GM21529 (cell line): Measurements from ENCODE around the gene NF1.
"Not testable (repeated sequence)": the region's sequence is repeated elsewhere in the genome, so short reads cannot be mapped to it uniquely, and the experiment has no call there.

ENCODE experiments used
- ATAC-seq: cut with Tn5 transposase; IDR thresholded peaks from one replicate; pipeline ENCODE4 v1.9.1; 2021; ENCODE audit not compliant: unreplicated experiment

The NF1 gene

DNA sequence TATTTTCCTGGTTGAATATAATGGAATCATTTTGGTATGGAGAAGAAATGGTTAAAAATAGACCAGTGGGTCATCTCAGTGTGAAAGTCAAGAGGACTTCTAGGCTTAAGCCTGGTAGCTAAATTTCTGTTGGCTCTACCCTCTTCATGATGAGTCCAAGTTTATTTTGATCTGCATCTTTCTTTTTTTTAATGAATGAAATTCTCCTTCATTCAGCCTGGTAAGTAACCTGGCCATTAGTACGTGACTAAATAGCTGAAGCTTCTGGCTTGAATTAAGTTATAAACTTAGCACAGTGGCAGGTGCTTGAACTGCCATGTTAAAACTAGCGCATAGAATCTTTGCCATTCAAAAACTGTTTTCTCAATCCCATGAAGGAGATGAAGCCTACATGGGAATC is 28.0 kb downstream of the NF1 start:
- no peak for ATAC-seq

DNA sequence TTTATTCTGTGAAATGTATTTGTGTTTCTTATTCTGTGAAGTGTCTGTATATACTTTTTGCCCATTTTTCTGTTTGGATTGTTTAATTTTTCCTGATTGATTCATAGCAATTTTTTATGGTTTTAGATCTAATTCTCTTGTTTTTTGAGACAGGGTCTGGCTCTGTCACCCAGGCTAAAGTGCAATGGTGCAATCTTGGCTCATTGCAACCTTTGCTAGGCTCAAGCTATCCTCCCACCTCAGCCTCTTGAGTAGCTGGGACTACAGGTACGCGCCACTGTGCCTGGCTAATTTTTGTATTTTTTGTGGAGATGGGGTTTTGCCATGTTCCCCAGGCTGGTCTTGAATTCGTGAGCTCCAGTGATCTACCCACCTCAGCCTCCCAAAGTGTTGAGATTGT is 31.5 kb downstream of the NF1 start:
- ATAC-seq: no peak

DNA sequence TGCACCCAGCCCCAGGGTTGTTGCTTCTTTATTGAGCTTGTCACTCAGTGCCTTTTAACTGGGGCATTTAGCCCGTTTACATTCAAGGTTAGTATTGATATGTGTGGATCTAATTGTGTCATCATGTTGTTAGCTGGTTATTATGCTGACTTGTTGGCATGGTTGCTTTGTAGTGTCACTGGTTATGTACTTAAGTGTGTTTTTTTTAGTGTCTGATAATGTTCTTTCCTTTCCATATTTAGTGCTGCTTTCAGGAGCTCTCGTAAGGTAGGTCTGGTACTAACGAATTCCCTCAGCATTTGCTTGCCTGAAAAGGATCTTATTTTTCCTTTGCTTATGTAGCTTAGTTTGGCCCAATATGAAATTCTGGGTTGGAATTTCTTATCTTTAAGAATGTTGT is 33.5 kb downstream of the NF1 start:
- ATAC-seq: no peak

DNA sequence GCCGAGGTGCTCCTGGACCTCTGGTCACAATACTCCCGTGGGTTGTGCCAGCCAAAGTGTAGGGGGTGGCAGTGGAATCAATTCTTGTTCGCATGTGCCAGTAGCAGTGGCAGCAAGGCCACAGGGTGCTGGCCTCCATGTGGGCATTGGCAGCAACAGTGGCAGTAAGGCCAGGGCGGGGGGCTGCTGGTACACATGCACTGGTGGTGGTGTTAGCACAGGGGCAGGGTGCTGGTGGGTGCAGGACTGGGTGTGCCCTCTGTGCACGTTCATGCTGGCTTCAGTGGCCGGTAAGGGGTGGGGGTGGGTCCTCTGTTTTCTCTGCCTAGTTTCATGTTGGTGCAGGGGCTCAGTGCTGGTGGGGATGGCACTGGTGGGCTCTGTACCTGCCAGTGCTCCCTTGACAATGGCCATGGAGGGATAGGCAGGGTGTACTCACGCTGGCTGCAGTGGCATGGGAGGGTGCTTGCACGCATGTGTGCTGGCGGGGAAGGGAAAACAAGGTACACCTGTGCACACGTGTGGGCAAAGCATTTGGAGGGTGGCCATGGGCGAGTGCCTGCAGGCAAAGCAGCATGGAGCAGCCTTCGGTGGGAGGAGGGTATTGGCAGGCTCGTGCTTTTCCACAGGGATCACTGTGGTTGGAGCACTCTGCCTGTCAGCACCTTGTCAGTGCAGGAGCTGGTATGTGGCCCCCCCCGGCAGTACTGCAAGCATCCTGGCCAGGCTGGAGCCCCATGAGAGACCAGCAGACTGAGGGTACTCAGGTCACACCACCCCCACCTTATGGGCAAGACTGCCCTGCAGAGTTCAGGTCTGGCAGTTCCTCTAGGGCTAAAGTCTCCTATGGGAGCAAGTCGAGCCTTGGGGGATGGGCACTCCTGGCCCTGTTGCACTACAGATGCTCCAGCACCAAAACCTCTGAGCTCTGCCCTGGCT is 35.8 kb downstream of the NF1 start:
- ATAC-seq: no peak

DNA sequence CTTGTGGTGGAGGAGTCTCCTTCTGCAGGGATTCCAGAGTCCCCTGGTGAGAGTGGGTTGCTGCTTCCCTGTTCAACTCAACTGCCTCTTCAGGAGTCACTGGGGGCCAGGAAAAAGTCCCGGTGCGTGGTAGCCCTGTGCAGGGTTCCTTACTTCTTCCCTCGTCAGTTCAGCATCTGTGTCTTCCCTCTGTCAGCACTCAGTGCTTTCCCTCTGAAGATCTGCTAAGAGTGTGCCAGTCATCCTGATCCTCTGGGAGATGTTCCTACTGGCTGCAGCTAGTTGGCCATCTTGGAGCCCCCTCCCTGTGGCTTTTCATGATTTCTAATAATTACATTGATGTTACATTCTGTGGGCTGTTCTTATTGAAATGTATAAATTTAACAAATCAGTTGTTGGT is 36.5 kb downstream of the NF1 start:
- ATAC-seq: no peak

DNA sequence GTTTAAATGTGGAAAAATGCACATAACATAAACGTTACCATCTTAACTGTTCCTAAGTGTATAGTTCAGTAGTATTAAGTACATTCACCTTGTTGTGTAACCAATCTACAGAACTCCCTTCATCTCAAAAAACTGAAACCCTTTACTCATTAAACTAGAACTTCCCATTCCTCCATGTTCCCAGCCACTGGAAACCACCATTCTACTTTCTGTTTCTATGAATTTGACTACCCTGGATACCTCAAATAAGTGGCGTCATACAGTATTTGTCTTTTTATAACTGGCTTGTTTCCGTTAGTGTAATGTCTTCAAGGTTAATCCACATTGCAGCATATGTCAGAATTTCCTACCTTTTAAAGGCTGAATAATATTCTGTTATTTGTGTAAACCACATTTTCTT is 38.2 kb downstream of the NF1 start:
- no peak for ATAC-seq

DNA sequence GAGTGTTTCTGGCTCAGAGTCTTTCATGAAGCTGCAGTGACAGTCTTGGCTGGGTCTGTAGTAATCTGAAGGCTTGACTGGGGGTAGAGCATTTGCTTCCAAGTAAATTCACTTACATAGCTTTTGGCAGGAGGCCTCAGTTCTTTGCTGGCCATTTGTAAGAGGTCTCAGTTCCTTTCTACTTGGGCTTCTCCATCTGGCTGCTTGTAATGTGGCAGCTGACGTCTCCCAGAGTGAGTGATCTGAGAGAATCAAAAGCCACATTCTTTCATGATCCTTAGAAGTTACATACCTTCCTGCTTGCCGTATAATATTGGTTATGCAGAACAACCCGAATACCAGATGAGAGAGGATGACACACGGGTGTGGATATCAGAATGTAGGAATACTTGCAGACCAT is 39.8 kb downstream of the NF1 start:
- ATAC-seq: no peak

DNA sequence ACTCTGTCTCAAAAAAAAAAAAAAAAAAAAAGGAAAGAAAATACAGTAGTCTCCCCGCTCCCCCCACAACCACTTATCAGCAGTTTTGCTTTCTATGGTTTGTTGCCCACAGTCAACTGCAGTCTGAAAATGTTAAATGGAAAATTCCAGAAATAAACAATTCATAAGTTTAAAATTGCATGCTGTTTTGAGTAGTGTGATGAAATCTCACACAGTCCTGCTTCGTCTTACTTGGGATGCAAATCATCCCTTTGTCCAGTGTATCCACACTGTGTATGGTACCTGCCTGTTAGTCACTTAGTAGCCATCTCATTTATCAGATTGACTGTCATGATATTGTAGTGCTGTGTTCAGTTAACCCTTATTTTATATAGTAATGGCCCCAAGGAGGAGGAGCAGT is 41.5 kb downstream of the NF1 start:
- no peak for ATAC-seq

DNA sequence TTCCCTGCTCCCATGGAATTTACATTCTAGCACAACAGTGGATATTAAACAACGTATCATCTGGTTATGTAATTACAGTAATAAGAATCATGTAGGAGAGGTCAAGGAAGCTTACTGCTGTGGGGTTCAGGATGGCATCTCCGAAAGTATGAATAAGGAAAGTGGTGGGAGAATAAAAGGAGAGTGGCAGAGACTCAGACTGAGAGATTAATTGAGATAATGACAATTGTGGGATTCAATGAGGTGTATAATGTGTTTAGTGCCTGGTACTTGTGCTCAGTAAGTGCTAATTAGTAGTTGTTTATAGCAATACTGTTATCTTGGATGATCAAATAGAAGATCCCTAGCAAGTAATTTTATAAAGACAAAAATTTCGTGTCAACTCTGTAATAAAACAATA is 45.3 kb downstream of the NF1 start:
- ATAC-seq: no peak

DNA sequence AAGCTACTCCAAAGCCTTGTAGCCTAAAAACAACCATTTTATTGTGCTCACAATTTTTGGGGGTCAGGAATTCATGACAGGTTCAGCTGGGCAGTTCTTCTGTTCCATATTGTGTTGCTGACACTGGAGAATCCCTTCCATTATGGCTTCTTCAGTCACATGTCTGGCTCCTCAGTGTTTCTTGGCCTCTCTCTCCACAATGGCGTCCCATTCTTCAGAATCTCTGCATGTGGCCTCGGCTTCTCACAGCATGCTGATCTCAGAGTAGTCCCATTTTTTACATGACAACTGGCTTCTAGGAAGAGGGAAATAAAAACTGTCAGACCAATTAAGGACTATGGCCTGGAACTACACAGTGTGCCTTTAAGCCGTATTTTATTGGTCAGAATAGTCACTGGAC is 49.7 kb downstream of the NF1 start:
- no peak for ATAC-seq

DNA sequence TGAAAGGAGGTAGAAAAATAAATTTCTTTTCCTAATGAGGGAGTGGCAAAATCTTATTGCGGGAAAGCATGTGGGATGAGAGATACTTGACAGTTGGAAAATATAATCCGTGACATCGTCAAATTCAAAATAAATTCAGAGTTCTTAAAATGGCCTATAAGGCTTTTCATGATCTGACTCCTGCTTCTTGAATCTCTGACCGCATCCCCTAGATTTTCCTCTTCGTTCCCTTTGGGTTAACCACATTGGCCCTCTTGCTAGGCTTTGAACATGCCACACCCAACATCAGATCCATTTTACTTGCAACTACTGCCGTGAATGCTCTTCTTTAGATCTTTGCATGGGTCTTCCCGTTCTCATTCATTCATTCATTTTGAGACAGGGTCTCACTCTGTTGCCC is 50.1 kb downstream of the NF1 start:
- no peak for ATAC-seq

DNA sequence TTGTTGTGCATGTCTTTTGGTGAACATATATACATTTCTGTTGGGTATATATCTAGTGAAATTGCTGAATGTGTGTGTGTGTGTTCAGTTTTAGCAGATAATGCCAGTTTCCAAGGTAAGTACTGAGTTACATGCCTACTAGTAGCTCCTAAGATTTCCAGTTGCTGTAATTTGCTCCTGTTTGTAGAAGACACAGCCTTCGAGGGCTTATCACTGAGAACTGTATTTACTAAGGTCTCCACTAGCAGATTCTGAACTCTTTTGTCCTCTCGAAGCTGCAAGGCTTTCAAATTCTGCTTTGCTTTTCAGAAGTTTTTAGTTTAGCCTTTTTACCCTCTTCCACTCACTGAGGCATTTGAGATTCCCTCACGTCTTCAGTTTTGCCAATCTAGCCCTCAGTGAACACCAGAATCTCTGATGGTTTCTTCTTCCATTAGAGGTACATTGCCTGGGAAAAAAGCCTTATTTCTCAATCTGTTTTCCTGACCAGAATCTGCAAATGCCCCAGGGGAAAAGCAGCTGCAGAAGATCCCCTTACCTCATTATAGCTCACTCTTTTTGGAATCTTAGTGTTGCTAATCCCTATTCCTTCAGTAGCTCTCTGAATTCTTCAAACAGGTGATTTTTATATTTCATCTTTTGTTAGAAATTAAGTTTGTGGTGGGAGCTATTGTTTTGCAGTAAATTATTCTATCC is 52.9 kb downstream of the NF1 start:
- ATAC-seq: no peak

DNA sequence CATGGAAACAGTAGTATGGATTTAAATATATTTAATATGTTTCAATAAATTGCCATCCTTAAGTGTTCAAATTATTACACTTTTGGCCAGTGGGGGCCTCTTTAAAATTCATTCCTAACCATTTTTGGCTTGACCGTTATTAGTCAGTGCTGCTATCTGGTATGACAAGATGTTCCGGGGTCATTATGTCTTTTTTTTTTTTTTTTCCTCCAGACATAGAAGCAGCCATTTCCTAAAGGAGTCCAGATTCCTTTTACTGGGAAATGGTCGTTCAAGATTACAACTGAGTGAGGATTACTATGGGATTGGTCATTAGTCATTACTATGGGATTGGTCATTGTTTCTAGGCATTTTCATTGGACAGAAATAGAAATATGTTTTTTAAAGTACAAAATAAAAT is 53.4 kb downstream of the NF1 start:
- ATAC-seq: no peak

DNA sequence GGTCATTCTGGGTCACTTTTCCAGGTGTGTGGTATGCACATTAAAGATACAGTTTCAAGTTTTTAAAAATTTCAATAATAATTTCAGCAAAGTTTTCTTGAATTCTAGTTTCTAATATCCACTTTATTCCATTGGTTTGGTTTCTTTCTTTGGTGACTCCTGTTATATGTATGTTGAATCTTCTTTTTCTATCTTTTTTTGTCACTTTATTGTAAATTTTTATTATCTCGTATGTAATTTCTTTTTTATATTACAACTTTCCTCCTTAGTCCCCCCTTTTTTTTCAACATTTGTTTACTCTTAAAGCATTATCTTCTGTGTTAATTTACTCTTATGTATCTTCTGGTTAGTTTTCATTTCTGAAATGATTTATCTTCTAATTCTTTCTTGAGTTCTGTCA is 57.5 kb downstream of the NF1 start:
- no peak for ATAC-seq

DNA sequence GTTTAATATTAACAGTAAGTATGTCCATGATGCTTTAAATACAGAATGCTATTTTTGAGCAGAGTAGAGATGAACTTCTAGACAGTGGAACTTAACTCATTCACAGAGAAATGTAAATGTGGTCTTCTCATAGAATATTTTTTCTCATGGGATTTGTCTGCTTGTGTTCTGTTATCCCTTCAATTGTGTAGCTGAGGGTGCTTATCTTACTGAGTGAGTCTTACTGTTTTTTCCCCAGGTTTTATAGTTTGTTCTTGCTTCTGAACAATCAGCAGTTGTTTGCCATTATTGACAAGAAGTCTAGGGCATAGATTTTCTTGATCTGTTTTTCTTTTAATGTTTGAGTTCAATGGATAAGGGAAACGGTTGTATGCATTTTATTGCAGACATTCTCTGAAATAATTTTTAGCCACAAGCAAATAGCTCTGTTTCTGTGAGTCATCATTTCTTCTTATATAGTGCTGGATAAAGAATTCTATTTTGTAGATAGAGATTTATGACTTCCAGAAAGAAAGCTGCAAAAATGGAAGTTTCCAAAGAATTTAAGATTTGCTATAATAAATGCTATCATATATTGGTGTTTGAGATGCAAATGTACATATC is 60.5 kb downstream of the NF1 start:
- ATAC-seq: no peak

DNA sequence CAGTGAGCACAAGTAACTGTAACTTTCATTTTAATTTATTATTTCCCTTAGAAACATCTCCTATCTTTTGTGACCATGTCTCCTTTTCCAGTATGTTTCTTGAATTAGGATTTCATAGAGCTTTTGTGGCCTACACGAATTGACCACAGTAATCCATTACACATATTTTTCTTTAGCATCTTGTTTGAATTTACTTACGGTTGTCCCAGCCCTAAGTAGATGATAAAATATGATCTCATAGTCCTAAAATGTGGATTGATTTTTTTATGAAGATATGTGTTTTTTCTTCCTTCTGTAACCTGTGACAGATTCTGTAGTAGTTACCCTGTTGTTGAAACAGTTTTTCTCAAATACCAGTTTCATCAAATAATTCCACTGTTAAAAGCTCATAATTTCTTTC is 61.5 kb downstream of the NF1 start:
- ATAC-seq: no peak

DNA sequence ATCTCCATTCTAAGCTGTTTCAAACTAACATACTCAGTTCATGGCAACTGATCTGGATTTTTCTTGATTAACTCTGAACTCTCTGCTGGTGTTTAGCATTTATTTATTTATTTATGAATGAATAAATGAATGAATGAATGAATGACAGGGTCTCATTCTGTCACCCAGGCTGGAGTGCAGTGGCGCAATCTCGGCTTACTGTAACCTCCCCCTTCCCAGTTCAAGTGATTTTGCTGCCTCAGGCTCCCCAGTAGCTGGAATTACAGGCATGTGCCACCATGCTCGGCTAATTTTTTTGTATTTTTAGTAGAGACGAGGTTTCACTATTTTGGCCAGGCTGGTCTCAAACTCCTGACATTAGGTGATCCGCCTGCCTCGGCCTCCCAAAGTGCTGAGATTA is 62.1 kb downstream of the NF1 start:
- not testable (repeated sequence) for ATAC-seq

DNA sequence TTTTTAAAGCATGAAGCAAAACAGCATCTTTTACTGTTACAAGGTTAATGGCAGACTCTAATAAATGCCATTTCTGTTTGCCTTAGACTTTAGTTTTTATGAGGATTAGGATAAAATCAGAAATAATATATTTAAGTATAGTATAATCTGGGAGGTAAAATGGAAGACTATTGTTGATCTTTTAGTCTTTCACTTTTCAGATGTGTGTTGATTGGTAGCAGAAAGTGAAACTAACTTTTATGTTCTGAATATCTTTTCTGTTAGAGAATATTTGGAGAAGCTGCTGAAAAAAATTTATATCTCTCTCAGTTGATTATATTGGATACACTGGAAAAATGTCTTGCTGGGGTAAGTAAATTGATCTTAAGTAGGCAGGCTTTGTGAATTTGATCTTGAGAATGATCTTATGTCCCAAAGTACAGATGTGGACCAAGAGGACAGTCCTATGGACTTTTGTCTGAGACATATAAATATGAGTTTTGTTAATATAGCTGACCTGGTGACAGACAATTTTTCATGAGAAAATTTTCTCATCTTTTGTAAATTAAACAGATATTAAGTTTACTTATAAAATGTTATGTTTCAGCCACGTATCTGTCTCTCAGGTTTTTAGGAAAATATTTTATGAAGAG is 64.1 kb downstream of the NF1 start:
- ATAC-seq: no peak

DNA sequence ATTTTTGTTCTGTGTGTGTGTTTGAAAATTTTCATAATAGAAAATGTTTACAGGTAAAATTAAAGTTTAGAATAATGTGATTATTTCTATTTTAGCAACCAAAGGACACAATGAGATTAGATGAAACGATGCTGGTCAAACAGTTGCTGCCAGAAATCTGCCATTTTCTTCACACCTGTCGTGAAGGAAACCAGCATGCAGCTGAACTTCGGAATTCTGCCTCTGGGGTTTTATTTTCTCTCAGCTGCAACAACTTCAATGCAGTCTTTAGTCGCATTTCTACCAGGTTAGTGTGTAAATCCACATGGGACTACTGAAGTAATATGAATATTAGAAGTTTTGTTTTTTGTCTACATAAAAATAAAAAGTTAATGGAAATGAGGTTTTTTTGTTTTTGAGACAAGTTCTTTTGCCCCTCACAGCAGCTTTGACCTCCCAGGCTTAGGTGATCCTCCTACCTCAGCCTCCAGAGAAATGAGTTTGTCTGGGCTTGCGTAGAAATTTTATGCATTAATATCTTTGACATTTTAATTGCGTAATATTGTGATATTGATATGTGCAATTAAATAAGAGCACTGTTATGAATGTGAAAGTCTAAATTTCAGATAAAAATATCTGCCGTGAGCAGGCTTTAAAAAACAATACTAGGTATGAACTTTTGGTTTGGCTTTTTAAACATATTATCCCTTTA is 68.5 kb downstream of the NF1 start:
- ATAC-seq: no peak

DNA sequence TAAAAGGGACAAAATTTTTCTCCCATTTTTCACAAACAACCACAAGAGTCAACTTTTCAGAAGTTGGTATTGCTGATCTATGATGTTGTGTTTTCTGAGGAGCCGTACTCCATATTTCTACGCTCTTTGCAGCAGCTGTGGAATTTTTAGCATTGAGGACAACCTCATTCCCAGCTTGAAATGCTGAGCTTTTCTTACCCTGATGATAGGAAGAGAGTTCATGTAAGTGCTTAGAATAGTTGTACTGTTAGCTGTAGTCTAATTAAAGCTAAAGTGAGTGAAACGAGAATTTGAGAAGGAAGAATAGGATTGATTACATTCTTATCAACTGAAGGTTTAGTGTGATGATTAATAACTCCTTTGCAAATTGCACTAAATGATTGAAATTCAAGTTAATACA is 72.3 kb downstream of the NF1 start:
- ATAC-seq: no peak

DNA sequence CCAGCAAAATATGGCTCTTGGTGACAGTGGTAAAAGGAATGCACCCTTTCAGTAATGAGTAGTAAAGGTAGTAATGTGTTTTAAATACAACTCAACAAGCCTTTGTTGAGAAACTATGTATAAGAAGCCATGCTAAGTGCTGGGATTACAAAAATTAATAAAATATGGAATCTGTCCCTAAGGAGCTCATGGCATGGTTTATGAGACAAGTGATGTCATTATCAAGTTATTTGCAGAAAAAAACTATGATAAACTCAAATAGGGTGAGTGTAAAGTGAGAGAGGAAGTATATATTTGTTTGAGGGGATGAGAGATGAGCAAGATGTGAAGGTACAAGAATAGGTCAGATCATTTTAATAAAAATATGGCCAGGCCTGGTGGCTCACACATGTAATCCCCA is 76.9 kb downstream of the NF1 start:
- ATAC-seq: no peak
